Measurements from ENCODE around the gene METTL26.

METTL26 gene

DNA sequence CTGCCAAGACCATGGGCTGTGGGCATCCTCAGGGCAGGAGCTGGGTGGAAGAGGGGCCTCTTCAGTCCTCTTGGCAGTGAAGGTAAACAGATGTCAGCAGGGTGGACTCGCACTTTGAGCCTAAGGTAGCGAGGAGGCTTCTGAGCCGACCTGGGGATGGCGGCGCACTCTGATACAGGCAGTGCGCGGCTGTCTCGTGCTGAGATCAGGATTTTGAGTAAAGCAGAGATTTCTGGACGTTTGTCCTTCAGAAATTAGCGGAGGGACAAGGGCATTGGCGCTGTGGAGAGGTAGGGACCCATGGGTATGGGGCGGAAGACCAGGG lies 39.4 kb downstream of the METTL26 start:
- DNase-seq (ENCODE audit: low read depth in 3 of 3), result no peak

DNA sequence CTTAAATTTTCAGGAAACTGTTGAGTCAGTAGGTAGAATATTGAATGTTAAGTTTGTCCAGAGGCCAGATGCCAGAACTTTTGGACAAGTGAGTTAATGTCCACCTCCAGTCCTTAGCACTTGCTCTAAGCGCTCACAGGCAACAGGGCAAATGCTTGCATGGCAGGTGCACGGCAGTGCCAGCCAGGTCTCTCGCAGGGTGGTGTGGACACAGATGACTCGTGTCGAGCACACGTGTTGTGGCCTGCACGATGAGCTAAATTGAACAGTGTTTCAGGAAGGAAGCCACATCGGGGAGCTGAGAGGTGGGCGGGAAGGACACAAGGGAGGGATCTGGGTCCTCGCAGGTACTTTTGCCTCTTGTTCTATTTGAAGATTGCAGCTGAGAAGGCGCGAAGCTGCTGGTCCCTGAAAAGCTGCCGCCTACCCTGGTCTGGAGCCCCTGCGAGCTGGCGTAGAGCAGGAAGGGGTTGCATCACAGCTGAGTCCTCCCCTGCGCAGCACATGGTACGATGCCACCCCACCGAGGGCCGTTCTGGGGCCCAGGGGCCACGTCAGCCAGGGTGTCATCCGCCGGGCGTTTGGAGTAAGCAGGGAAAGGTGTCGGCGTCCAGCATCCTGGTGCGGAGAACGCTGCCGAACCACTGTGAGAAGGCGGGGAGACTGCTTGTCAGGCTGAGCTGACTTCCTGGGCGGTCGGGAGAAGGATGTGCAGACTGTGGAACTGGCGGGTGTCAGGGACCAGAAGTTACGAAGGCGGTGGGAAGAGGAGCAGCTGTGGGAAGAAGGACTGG lies 40.0 kb downstream of the METTL26 start:
- DNase-seq (ENCODE audit: low read depth in 3 of 3), result no peak

DNA sequence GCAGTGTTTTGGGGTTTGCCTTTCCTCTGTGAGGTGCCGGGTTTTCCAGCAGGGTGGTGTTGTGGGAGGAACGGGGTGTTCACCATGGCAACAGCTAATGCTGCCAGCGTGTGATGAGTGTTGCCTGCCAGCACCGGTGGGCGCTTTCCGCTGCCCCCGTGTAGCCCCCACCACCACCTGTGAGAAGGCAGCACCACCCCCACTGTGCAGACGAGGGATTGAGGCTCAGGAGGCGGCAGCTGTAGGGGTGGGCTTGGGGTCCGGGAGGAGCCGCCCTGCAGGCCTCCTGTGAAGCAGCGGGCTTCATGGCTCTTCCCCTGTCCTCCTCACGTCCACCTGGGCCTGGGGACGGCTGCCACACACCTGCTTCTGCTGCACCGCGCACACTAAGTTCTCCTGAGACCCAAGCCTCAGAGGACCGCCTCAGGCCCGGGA lies 41.0 kb downstream of the METTL26 start:
- DNase-seq (ENCODE audit: low read depth in 3 of 3), result no peak

DNA sequence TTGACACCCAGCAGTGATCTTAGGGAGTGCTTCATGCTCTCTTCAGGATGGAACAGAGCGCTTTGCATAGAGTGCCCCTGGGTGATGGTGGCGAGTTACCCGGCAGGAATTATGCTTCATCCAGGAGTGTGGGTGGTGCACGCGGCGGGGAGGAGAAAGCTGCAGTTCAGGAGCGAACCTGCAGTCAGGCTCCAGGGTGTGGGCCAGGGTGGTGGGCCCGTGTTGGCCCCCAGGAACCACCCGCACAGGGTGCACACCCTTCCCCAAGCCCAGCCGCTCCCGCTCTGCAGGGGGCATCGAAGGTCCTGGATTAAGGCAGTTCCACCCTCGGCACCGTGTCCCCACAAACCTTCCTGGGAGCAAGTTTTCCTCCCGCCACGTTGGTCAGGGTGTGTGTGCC lies 42.3 kb downstream of the METTL26 start:
- DNase-seq (ENCODE audit: low read depth in 3 of 3), result no peak

DNA sequence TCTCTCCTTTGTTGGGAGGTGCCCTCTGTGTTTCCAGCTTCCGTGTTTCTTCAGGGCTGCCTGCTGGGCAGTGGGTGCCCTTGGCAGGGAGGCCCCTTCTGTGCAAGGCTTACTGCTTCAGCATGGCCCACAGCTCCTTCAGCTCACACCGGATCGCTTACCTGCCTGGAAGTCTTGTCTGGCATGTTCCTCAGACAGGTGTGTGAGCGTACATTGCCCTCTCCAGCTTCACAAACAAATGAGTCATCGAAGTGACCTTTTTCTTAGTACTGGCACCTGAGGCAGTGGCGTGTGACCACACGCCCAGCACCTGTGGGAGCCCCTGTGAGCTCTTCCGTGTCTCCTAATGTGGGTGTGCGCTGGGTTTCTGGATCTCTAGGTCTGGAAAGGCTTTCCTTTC lies 42.7 kb downstream of the METTL26 start:
- DNase-seq (ENCODE audit: low read depth in 3 of 3), result no peak

DNA sequence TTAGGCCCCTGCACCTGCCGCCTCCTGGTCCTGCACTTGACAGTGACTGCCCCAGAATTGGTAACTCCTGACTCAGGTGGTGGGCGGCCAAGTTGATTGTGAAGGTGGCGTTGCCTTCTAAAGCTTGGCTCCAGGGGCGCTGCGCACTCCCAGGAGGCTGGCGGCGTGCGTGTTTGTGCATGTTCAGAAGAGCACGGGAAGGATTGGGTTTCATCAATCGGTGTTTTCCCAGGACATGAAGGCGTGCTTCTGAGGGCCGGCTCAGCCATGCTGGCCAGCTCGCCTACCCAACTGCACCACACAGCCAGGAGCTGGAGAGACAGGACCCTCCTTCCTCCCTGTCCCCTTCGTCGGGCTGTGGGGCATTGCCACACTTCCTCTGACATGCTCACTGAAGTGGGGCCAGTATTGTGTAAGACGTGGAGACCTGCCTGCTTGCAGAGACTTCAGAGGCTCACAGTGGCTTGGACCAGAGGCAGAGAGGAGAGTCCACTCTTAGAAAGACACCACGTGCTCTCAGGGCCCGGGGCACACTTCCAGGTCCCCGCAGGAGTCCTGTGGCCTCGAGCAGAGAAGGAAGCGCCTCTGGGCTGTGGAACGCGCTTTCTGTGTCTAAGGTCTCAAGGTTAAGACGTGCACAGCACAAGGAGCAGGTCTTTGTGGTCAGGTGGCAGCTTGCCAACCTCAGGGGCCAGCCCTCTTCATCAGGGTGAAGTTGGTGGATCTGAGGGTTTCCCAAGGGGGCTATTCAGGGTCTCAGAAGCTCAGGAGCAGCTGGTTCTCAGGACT lies 43.4 kb downstream of the METTL26 start:
- DNase-seq (ENCODE audit: low read depth in 3 of 3), result no peak

DNA sequence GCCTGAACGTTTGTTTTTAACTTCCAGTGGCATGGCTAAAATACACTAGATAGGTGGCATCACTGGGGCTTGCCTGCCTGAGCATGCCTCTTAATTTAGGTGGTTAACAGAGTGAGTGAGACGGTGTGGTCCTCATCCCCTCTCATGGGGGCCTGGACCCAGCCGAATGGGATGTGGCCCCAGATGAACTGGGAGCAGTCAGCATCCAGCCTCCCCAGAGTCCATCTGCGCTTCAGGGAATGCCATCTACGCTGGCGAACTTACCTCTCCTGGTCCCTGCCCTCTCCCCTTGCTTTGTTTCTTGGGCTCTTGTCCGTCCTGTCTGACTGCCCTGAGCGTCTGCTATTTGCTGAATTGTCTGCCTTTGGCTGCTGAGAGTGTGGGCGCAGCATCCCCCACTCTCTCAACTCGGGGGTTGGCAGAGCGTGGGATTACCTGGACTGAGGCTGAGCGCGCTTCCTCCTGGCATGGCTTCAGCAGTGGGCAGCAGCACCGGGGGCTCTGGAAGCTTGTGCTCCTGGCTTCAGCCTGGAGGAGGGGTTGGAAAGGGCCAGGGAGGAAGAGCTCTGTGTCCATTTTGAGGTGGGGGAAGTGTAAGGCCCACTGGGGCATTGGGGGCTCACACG lies 44.1 kb downstream of the METTL26 start:
- no peak for DNase-seq (ENCODE audit: low read depth in 3 of 3)

DNA sequence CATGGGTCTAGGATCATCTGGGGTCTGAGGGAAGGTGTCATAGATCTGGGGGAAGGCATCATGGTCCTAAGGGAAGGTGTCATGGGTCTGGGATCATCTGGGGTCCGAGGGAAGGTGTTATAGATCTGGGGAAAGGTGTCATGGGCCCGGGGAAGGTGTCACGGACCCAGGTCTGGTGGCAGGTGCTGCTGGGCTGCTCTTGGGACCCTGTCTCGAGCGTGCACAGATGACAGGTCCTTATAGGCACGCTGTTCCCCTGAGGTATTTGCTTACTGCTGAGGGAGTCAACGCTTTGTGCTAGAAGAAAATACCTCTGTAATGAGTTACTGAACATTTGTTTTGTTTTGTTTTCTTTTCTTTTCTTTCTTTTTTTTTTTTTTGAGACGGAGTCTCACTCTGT lies 44.9 kb downstream of the METTL26 start:
- DNase-seq (ENCODE audit: low read depth in 3 of 3), result no peak

DNA sequence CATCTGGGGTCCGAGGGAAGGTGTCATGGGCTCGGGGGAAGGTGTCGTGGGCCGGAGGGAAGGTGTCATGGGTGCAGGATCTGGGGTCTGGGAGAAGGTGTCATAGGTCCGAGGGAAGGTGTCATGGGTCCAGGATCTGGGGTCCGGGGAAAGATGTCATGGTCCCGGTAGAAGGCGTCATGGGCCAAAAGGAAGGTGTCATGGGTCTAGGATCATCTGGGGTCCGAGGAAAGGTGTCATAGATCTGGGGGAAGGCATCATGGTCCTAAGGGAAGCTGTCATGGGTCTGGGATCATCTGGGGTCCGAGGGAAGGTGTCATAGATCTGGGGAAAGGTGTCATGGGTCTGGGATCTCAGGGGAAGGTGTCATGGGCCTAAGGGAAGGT lies 45.3 kb downstream of the METTL26 start:
- no peak for DNase-seq (ENCODE audit: low read depth in 3 of 3)

DNA sequence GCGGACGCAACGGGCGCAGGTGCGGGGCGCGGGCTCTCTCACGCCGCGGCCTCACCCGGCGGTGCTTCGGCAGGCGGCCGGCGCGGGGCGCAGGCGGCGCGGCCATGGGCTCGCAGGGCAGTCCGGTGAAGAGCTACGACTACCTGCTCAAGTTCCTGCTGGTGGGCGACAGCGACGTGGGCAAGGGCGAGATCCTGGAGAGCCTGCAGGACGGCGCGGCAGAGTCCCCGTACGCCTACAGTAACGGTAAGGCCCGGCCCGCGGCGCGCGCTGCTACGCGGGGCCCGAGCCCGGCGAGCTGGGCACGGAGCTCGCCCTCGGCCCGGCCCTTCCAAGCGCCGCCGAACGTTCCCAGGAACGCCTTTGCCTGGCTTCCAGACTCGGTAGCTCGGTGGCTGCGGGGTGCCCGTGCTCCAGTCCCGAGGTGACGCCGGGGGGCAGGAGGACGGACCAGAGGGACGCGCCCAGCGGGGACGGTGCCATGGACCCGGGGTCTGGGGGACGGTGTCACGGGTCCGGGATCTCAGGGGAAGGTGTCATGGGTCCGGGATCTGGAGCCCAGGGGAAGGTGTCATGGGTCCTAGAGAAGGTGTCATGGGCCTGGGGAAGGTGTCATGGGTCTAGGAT lies 45.8 kb downstream of the METTL26 start:
- no peak for DNase-seq (ENCODE audit: low read depth in 3 of 3)

DNA sequence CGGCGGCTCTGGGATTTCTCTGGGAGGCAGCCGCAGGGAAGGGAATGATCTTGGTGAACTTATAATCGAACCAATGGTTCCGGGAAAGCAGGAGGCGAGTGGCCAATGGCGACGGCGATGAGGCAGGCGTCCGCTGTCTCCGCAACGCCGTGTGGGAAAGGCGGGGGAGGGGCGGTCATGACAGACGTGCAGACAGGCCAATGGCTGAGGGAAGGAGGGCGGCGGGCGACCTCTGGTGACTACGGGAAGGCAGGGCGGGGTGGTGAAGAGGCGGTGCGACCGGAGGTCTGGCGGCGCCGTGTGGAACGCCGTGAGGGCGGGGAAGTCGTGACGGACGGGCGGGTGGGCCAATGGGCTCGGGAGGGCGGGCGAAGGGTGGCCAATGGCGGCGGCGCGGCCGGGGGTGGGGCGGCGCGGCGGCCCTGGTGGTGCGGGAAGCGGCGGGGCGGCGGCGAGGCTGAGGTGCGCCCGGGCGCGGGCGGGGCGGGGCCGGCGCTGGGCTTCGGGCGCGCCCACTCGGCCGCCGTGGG lies 46.4 kb downstream of the METTL26 start, which contains the start of gene RAB40C:
Gene RAB40C (plus strand): TSS at position 409 of the 530 bp plus-strand sequence. CDS start 226 bp downstream, outside the sequence.
- peak; percentile 99 for DNase-seq (ENCODE audit: low read depth in 3 of 3)

DNA sequence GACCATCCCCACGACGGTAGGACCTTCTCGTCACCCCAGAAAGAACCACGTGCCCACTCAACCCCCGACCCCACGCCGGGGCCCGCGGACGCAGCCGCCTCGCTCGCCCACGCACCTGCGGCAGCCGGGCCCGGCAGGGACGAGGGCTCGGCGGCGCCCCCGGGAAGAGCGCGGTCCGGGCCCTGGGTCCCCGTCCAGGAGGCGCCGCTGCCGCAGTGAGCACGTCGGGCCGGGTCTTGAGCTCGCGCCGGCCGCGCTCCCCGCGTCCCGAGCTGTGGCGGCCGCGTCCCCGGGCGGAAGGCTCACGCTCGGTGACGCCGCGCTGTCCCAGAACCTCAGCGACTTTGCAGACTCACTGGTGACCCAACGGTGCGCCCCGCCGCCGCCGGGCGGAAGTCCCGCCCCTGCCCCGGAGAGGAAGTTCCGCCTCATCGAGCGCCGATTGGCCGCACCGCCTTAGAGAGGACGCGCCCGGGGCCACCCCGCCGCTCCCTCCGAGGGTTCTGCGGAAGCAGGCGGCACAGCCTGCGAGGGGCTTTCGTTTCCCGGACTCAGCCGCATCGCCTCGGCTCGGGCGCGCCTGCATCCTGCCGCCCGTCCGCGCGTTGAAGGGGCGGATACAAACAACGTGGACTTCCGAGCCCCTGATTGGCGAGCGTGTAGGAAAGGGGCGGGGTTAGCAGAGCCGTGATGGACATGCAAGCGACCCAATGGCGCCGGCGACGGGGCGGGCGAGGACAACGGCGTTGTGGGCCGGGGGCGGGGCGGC lies 47.0 kb downstream of the METTL26 start:
- peak; percentile 95 to 96 (median 96) for DNase-seq (ENCODE audit: low read depth in 3 of 3)

DNA sequence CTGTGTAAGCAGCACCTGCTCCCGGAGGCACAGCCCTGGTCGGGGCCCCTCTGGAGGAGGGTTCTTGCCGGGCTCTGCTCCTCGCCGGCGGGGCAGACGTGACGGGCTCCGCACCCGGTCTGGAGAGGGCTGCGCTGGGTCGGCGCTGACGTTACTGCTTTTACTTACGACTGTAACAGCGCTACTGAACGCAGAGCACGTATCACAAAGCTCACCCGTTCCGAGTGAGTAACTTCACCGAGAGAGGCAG lies 47.5 kb downstream of the METTL26 start:
- peak; percentile 39 to 57 (median 55) for DNase-seq (ENCODE audit: low read depth in 3 of 3)

DNA sequence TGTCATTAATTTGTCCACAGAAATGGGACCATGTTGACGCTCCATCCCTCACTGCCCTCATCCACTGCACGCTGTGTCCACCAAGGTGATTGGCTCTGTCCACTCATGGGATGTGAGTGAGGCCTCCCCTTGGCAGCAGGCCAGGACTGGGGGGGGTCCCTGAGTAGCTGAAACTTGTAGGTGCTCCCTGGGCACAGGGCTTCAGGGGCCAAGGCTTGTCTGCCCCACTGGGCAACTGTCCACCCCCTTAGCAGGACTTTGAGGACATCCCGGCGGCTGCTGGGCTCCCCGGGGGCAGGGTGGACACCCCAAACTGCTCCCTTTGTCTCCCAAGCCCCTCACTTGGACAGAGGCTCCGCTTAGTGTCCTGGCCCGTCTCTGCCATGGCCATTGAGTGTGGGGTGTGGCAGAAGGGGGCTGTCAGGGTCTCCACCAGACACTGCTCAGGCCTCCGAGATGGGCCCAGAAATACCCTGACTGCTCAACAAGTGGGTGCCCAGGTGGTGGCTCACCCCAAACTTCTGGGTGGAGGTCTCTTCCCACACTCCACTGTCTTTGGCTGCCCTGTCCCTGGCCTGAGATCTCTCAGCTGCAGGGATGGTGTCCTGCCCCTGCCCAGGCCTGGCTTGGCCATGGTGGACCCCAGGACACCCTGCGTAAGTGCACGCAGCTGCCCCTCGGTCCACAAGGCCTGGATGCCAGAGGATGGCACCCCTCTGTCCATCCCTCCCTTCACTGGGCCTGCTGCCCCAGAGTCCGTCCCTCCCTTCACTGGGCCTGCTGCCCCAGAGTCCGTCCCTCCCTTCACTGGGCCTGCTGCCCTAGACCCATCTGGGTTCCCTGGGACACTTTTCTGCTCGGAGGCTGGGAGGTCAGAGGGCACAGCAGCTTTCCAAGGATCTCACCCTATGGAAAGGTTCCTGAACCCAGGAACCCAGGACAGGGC lies 49.2 kb downstream of the METTL26 start:
- DNase-seq (ENCODE audit: low read depth in 3 of 3), result no peak

DNA sequence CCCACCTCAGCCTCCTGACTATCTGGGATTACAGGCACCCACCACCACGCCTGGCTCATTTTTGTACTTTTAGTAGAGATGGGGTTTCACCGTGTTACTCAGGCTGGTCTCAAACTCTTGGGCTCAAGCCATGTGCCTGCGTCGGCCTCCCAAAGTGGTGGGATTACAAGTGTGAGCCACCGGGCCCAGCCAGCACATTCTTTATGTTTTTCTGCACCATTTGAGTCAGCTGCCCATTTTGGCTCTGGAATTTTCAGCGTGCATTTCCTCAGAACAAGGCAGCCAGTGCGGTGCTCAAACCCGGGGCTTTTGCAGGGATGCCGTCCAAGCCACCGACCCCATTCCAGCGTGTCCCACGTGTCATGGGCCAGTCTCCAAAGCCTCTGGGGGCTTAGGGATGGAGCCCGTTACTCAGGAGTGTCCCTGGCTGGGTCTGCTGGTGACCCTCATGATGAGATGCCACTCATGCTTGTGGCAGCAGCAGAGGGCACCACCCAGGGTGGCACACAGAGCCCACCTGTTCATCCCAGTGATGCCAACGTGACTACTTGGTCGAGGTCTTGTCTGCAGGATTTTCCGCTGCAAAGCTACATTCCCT lies 50.0 kb downstream of the METTL26 start:
- DNase-seq (ENCODE audit: low read depth in 3 of 3), result no peak

DNA sequence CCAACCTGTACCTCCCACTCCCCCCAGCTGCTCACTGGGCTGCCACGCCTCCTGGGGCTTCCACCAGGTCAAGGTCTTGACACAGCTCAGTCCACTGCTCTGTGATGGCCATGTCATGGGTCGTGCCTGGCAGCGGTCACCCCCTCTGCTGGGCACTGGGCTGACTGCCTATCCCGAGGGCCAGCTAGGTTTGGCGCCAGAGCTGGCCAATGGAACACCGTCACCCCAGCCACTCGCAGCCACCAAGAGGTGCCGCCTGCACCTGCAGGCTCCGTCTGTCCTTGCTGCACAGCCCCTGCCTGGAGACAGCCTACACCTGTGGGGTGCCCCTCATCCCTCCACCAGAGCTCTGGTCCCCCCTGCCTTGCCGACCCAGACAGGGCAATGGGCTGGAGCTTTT lies 50.8 kb downstream of the METTL26 start:
- no peak for DNase-seq (ENCODE audit: low read depth in 3 of 3)
